Central memory CD8-positive, alpha-beta T cell (primary cell): Measurements from ENCODE around the gene SNAPC4.
"Not testable (repeated sequence)": the region's sequence is repeated elsewhere in the genome, so short reads cannot be mapped to it uniquely, and the experiment has no call there.

Experiments used
- ATAC-seq: fragments of 150-1000 bp; cut with Tn5 transposase; replicated peaks from 2 replicates; pipeline ENCODE4 v1.10.0; 2022; ENCODE audit warnings: mild to moderate bottlenecking, moderate FRiP score, moderate number of reproducible peaks; ENCODE audit not compliant: poor library complexity, severe bottlenecking; ENCODE audit errors: extremely low read depth
- DNase-seq, 2 donors: peaks; one replicate each; pipeline ENCODE4 v3.0.0; 2021; ENCODE audit warnings: low spot score in 2 of 2
- H3K27ac Mint-ChIP-seq: one replicate; pipeline ENCODE4 v1.8.0; 2022; ENCODE audit warnings: low read depth, mild to moderate bottlenecking, moderate library complexity, mixed read lengths
- H3K27me3 Mint-ChIP-seq: one replicate; pipeline ENCODE4 v1.8.0; 2022; ENCODE audit warnings: mixed read lengths
- H3K36me3 Mint-ChIP-seq: one replicate; pipeline ENCODE4 v1.8.0; 2022; ENCODE audit warnings: mild to moderate bottlenecking, moderate library complexity, mixed read lengths; ENCODE audit not compliant: insufficient read depth
- H3K4me1 Mint-ChIP-seq: one replicate; pipeline ENCODE4 v1.8.0; 2022; ENCODE audit warnings: mixed read lengths
- H3K4me3 Mint-ChIP-seq: one replicate; pipeline ENCODE4 v1.8.0; 2022; ENCODE audit warnings: mild to moderate bottlenecking, moderate library complexity, mixed read lengths
- H3K9me3 Mint-ChIP-seq: one replicate; pipeline ENCODE4 v1.8.0; 2022; ENCODE audit warnings: mixed read lengths

Gene SNAPC4

GRCh38 chr9:136429683-136430491, 29.9 kb upstream of the SNAPC4 start:
- Mint-ChIP-seq H3K9me3 (no peaks in the 10 kb centered on the region), H3K27me3 (no peaks in the 10 kb centered on the region), H3K27ac (peak overlapping the region; percentile 41), H3K36me3 (peaks cover 17% of the 10 kb centered on the region), H3K4me1 (no peaks in the 10 kb centered on the region), H3K4me3 (no peak overlapping the region)
- no peak for ATAC-seq
- no peak for DNase-seq

DNA sequence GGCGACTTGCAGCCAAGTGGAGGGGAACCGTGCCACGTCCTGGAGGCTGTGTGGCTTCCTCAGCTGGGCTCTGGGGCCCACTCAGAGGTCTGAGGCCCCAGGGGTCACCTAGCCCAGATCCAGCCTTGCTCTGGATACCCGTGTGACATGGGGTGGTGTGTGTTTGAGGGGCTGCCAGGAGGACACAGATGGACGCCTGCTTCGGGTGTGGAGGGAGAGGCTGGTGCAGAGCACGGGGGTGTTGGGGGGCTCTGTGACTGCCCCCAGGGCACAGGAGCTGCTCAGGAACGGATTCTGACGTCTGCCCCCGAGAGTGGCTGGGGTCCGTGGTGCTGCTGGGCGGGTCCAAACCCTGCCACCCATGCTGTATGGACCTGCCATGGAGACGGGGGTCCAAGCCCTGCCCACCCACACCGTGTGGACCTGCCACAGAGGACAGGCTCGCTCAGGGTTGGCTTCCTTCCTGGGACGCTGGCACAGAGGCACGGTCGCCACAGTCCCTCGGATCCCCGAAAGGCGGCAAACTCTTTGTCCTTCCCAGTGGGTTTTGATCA, 29.2 kb upstream of the SNAPC4 start:
- Mint-ChIP-seq H3K27me3 (no peaks in the 10 kb centered on the region), H3K36me3 (peaks cover 17% of the 10 kb centered on the region), H3K9me3 (no peaks in the 10 kb centered on the region), H3K27ac (no peak overlapping the region), H3K4me3 (no peak overlapping the region), H3K4me1 (no peaks in the 10 kb centered on the region)
- no peak for DNase-seq
- no peak for ATAC-seq

- no peak overlapping the region for H3K27ac Mint-ChIP-seq
- H3K4me3 Mint-ChIP-seq, result no peak overlapping the region
- DNase-seq, result no peak
- H3K4me1 Mint-ChIP-seq, result no peaks in the 10 kb centered on the region
- no peaks in the 10 kb centered on the region for H3K27me3 Mint-ChIP-seq
- H3K36me3 Mint-ChIP-seq, result peaks cover 25% of the 10 kb centered on the region
- no peaks in the 10 kb centered on the region for H3K9me3 Mint-ChIP-seq
- ATAC-seq, result no peak
Observed at GRCh38 chr9:136426787-136427186, 26.8 kb upstream of the SNAPC4 start.

GRCh38 chr9:136425367-136425766, 25.4 kb upstream of the SNAPC4 start:
- H3K9me3 Mint-ChIP-seq, ATAC-seq, DNase-seq, H3K4me1 Mint-ChIP-seq, H3K27ac Mint-ChIP-seq, H3K4me3 Mint-ChIP-seq, H3K27me3 Mint-ChIP-seq: not testable (repeated sequence)
- peaks cover 33% of the 10 kb centered on the region for H3K36me3 Mint-ChIP-seq

GRCh38 chr9:136424750-136425362, 24.9 kb upstream of the SNAPC4 start:
- DNase-seq (no peak), ATAC-seq (no peak)
- Mint-ChIP-seq H3K27me3 (no peaks in the 10 kb centered on the region), H3K27ac (no peak overlapping the region), H3K4me3 (no peak overlapping the region), H3K9me3 (no peaks in the 10 kb centered on the region), H3K4me1 (no peaks in the 10 kb centered on the region), H3K36me3 (peaks cover 34% of the 10 kb centered on the region)

- Mint-ChIP-seq H3K9me3 (no peaks in the 10 kb centered on the region), H3K4me3 (no peak overlapping the region), H3K27ac (no peak overlapping the region), H3K27me3 (no peaks in the 10 kb centered on the region), H3K4me1 (no peaks in the 10 kb centered on the region), H3K36me3 (peaks cover 45% of the 10 kb centered on the region)
- DNase-seq (no peak), ATAC-seq (no peak)
Observed at GRCh38 chr9:136423432-136424146, 23.6 kb upstream of the SNAPC4 start.

GRCh38 chr9:136422876-136423275, 22.9 kb upstream of the SNAPC4 start:
- peaks cover 44% of the 10 kb centered on the region for H3K36me3 Mint-ChIP-seq
- no peak overlapping the region for H3K4me3 Mint-ChIP-seq
- DNase-seq, result no peak
- H3K27ac Mint-ChIP-seq, result no peak overlapping the region
- no peaks in the 10 kb centered on the region for H3K4me1 Mint-ChIP-seq
- no peak for ATAC-seq
- H3K9me3 Mint-ChIP-seq, result no peaks in the 10 kb centered on the region
- H3K27me3 Mint-ChIP-seq, result no peaks in the 10 kb centered on the region

DNA sequence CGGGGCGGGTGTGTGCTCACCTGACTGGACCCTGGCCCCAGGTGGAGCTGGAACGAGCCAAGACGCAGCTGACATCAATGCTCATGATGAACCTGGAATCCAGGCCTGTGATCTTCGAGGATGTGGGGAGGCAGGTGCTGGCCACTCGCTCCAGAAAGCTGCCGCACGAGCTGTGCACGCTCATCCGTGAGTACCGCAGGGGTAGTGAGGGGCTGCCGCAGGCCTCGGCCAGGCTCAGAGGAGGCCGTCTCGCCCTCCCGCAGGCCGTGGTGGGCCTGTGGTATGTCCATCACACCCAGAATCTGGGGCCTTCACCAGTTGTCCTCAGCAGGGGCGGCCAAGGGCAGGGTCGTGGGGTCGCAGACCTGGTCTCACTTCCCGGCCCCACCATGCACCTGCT, 21.8 kb upstream of the SNAPC4 start:
- no peak overlapping the region for H3K27ac Mint-ChIP-seq

DNA sequence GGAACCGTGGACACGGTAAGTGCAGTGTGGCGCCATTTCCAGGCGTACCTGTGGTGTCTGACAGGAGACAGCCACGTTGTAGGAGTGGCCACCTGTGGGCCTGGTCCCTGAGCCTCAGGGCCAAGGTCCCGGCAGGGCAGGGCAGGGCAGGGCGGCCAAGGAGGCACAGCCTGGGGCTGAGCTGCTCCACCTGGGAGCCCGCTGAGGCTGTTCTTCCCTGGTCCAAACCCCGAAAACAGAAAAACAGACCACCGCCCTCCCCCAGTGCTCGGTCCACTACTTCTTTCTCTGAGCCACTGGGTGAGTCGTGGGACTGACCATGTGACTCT, 19.1 kb upstream of the SNAPC4 start:
- Mint-ChIP-seq H3K4me3 (no peak overlapping the region), H3K4me1 (no peaks in the 10 kb centered on the region), H3K27me3 (no peaks in the 10 kb centered on the region), H3K27ac (no peak overlapping the region), H3K36me3 (peaks cover 54% of the 10 kb centered on the region), H3K9me3 (no peaks in the 10 kb centered on the region)
- ATAC-seq (no peak), DNase-seq (no peak)

More for the DNA sequence above, 21.8 kb upstream of the SNAPC4 start:
- Mint-ChIP-seq H3K4me1 (no peaks in the 10 kb centered on the region), H3K4me3 (no peak overlapping the region), H3K27me3 (no peaks in the 10 kb centered on the region), H3K36me3 (peaks cover 50% of the 10 kb centered on the region), H3K9me3 (no peaks in the 10 kb centered on the region)
- DNase-seq (no peak), ATAC-seq (no peak)

DNA sequence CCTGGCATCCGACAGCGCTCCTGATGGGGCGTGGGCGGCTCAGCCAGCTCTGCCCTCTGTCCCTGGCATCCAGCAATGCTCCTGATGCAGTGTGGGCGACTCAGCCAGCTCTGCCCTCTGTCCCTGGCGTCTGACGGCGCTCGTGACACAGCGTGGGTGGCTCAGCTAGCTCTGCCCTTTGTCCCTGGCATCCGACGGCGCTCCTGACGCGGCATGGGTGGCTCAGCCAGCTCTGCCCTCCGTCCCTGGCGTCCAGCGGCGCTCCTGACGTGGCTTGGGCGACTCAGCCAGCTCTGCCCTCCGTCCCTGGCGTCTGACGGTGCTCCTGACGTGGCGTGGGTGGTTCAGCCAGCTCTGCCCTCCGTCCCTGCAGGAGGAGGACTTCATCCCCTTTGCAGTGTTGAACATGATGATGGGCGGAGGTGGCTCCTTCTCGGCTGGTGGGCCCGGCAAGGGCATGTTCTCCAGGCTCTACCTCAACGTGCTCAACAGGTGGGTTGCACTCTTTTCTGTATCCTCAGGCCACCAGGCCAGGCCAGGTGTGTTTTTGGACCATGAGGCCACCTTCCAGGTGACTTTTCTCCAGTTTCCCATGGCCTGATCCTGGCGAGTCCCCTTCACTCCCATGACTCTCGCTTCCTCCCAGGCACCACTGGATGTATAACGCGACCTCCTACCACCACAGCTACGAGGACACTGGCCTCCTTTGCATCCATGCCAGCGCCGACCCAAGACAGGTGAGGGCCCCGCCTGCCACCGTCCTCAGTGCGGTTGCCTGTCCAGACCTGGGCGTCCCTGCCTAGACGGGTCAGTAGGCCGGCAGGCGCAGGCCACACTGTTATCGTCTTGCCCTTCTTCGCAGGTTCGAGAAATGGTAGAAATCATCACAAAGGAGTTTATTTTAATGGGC, 18.5 kb upstream of the SNAPC4 start:
- ATAC-seq, result no peak
- Mint-ChIP-seq H3K4me3 (no peak overlapping the region), H3K36me3 (peaks cover 57% of the 10 kb centered on the region), H3K9me3 (no peaks in the 10 kb centered on the region), H3K27me3 (no peaks in the 10 kb centered on the region), H3K27ac (no peak overlapping the region), H3K4me1 (no peaks in the 10 kb centered on the region)
- DNase-seq, result no peak

DNA sequence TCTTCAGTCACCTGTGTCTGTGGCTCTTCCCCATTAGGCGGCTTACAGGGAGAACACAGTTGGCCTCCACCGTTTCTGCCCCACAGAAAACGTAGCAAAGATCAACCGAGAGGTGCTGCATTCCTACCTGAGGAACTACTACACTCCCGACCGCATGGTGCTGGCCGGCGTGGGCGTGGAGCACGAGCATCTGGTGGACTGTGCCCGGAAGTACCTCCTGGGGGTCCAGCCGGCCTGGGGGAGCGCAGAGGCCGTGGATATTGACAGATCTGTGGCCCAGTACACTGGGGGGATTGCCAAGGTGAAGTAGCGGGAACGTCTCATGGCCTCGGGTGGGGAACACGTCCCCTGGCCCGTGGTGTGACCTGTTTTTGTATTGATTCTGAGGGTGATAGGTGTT, 16.9 kb upstream of the SNAPC4 start:
- Mint-ChIP-seq H3K9me3 (no peaks in the 10 kb centered on the region), H3K4me1 (no peaks in the 10 kb centered on the region), H3K36me3 (peaks cover 50% of the 10 kb centered on the region), H3K27me3 (no peaks in the 10 kb centered on the region), H3K4me3 (no peak overlapping the region), H3K27ac (no peak overlapping the region)
- ATAC-seq, result no peak
- DNase-seq, result no peak

- Mint-ChIP-seq H3K4me1 (peaks cover 3% of the 10 kb centered on the region), H3K36me3 (peaks cover 48% of the 10 kb centered on the region), H3K27ac (no peak overlapping the region), H3K9me3 (no peaks in the 10 kb centered on the region), H3K4me3 (no peak overlapping the region), H3K27me3 (no peaks in the 10 kb centered on the region)
- DNase-seq, result no peak
- ATAC-seq, result no peak
Observed at GRCh38 chr9:136416427-136416826, 16.5 kb upstream of the SNAPC4 start.
